Astrocyte of the cerebellum (primary cell): Measurements from ENCODE around the gene DCLK2.
"Not testable (repeated sequence)": the region's sequence is repeated elsewhere in the genome, so short reads cannot be mapped to it uniquely, and the experiment has no call there.

Experiments used
- DNase-seq: peaks from one replicate; pipeline ENCODE4 v3.0.0-alpha.2; 2011; ENCODE audit warnings: low read depth
- H3K4me3 ChIP-seq: 2 replicates; pipeline ENCODE4 v1.5.1; 2011; ENCODE audit warnings: mild to moderate bottlenecking, low read depth, low read length, moderate library complexity
- CTCF ChIP-seq: IDR thresholded peaks from 2 replicates; pipeline ENCODE4 v1.5.1; 2012; ENCODE audit warnings: low read length, low read depth, moderate library complexity, mild to moderate bottlenecking; ENCODE audit errors: missing control alignments
- in situ Hi-C: cut with HindIII; loops from 2 replicates; pipeline ENCODE4 v1.10.0; 2017; ENCODE audit warnings: low sequenced_read_pairs

The DCLK2 gene

GRCh38 chr4:150192986-150193385 is 114.7 kb downstream of the DCLK2 start:
- in situ Hi-C loops, result no loop called here
- no peak for TF ChIP-seq CTCF
- DNase-seq, result no peak
- H3K4me3 ChIP-seq, result no peak overlapping the region

GRCh38 chr4:150197256-150197655 is 119.0 kb downstream of the DCLK2 start:
- H3K4me3 ChIP-seq, DNase-seq, in situ Hi-C loops: not testable (repeated sequence)

GRCh38 chr4:150199056-150199455 is 120.8 kb downstream of the DCLK2 start:
- in situ Hi-C loops, result no loop called here
- H3K4me3 ChIP-seq, result no peak overlapping the region
- TF ChIP-seq CTCF, result no peak
- no peak for DNase-seq

- in situ Hi-C loops, result no loop called here
- no peak overlapping the region for H3K4me3 ChIP-seq
- DNase-seq, result no peak
- TF ChIP-seq CTCF, result no peak
Measured at GRCh38 chr4:150205016-150205415, 126.8 kb downstream of the DCLK2 start.

GRCh38 chr4:150206265-150206664 is 128.0 kb downstream of the DCLK2 start:
- H3K4me3 ChIP-seq, result no peak overlapping the region
- in situ Hi-C loops, result no loop called here
- no peak for TF ChIP-seq CTCF
- DNase-seq, result no peak

- DNase-seq, result no peak
- TF ChIP-seq CTCF, result no peak
- in situ Hi-C loops, result no loop called here
- no peak overlapping the region for H3K4me3 ChIP-seq
Measured at GRCh38 chr4:150206954-150207353, 128.7 kb downstream of the DCLK2 start.

- no peak overlapping the region for H3K4me3 ChIP-seq
- in situ Hi-C loops, result no loop called here
- TF ChIP-seq CTCF, result no peak
- no peak for DNase-seq
Measured at GRCh38 chr4:150207871-150208270, 129.6 kb downstream of the DCLK2 start.
